ENCODE data around the gene MTMR11. TPM values are rescaled to one million over a fixed set of nuclear protein-coding genes. Genes with fewer than 3 reads are reported as not detected.

Gene MTMR11
- total and polyA plus RNA-seq, 2 of the 13 experiments (the other 11 are each of a cell fraction or from before 2014, with no cell fraction given): 0.49 to 2.8 TPM

DNA sequence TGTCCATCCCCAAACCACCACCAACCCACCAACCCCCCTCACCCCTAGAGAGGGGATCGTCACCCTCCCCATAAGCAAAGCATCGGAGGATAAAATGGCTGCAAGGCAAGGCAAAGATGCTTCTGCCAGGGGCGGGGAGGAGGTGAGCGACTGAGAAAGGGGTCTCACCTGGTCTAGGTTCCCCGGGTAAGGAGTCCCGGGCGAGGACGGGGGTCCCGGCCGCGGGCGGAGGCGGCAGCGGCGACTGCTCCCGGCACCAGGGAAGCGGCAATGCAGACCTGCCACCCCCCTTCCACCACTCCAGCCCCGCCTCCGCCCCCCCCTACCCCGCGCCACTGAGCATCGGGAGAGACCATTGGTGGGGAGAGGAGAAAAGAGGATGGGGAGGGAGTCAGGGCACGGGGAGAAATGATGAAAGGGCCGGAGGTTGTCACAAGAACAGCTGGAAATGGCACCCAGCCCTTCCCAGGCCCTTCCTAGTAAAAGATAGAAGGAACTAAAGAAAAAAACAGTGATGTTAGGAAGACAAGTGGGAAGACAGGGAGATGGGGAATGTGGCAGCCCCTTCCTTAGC lies 19.0 kb downstream of the MTMR11 start, which contains the start of gene SV2A (continued):
- TF ChIP-seq ZNF557 (CRISPR knock-in tag; IDR thresholded peaks at IDR 0.05) (no peak), PAX8 (CRISPR knock-in tag; IDR thresholded peaks at IDR 0.05; ENCODE audit: borderline replicate concordance) (no peak), HIVEP1 (CRISPR knock-in tag; IDR thresholded peaks at IDR 0.05) (no peak), ATAD3A (CRISPR knock-in tag; IDR thresholded peaks at IDR 0.05) (no peak), ZNF138 (CRISPR knock-in tag; IDR thresholded peaks at IDR 0.05; ENCODE audit: low read depth) (no peak), SMAD3 (CRISPR knock-in tag; IDR thresholded peaks at IDR 0.05) (no peak), SMAD1 (CRISPR knock-in tag; IDR thresholded peaks at IDR 0.05; ENCODE audit: borderline replicate concordance, low read depth) (no peak), ETV6 (CRISPR knock-in tag; conservative IDR thresholded peaks at IDR 0.05) (no peak), CBX5 (CRISPR knock-in tag; IDR thresholded peaks at IDR 0.05; ENCODE audit: borderline replicate concordance) (no peak), HDAC1 (CRISPR knock-in tag; IDR thresholded peaks at IDR 0.05) (0 out of 2 replicates have a peak, but pooled peaks have one; percentile 10), ZNF619 (CRISPR knock-in tag; IDR thresholded peaks at IDR 0.05) (no peak)
- TF ChIP-seq, protein P1, sequence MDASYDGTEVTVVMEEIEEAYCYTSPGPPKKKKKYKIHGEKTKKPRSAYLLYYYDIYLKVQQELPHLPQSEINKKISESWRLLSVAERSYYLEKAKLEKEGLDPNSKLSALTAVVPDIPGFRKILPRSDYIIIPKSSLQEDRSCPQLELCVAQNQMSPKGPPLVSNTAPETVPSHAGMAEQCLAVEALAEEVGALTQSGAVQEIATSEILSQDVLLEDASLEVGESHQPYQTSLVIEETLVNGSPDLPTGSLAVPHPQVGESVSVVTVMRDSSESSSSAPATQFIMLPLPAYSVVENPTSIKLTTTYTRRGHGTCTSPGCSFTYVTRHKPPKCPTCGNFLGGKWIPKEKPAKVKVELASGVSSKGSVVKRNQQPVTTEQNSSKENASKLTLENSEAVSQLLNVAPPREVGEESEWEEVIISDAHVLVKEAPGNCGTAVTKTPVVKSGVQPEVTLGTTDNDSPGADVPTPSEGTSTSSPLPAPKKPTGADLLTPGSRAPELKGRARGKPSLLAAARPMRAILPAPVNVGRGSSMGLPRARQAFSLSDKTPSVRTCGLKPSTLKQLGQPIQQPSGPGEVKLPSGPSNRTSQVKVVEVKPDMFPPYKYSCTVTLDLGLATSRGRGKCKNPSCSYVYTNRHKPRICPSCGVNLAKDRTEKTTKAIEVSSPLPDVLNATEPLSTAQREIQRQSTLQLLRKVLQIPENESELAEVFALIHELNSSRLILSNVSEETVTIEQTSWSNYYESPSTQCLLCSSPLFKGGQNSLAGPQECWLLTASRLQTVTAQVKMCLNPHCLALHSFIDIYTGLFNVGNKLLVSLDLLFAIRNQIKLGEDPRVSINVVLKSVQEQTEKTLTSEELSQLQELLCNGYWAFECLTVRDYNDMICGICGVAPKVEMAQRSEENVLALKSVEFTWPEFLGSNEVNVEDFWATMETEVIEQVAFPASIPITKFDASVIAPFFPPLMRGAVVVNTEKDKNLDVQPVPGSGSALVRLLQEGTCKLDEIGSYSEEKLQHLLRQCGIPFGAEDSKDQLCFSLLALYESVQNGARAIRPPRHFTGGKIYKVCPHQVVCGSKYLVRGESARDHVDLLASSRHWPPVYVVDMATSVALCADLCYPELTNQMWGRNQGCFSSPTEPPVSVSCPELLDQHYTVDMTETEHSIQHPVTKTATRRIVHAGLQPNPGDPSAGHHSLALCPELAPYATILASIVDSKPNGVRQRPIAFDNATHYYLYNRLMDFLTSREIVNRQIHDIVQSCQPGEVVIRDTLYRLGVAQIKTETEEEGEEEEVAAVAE (CRISPR knock-in tag; IDR thresholded peaks at IDR 0.05; ENCODE audit: borderline replicate concordance): peak; percentile 97
- TF ChIP-seq, protein P2, sequence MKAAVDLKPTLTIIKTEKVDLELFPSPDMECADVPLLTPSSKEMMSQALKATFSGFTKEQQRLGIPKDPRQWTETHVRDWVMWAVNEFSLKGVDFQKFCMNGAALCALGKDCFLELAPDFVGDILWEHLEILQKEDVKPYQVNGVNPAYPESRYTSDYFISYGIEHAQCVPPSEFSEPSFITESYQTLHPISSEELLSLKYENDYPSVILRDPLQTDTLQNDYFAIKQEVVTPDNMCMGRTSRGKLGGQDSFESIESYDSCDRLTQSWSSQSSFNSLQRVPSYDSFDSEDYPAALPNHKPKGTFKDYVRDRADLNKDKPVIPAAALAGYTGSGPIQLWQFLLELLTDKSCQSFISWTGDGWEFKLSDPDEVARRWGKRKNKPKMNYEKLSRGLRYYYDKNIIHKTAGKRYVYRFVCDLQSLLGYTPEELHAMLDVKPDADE (CRISPR knock-in tag; IDR thresholded peaks at IDR 0.05): no peak
- TF ChIP-seq, protein P3, sequence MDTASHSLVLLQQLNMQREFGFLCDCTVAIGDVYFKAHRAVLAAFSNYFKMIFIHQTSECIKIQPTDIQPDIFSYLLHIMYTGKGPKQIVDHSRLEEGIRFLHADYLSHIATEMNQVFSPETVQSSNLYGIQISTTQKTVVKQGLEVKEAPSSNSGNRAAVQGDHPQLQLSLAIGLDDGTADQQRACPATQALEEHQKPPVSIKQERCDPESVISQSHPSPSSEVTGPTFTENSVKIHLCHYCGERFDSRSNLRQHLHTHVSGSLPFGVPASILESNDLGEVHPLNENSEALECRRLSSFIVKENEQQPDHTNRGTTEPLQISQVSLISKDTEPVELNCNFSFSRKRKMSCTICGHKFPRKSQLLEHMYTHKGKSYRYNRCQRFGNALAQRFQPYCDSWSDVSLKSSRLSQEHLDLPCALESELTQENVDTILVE (CRISPR knock-in tag; IDR thresholded peaks at IDR 0.05): no peak
- TF ChIP-seq, protein P4, sequence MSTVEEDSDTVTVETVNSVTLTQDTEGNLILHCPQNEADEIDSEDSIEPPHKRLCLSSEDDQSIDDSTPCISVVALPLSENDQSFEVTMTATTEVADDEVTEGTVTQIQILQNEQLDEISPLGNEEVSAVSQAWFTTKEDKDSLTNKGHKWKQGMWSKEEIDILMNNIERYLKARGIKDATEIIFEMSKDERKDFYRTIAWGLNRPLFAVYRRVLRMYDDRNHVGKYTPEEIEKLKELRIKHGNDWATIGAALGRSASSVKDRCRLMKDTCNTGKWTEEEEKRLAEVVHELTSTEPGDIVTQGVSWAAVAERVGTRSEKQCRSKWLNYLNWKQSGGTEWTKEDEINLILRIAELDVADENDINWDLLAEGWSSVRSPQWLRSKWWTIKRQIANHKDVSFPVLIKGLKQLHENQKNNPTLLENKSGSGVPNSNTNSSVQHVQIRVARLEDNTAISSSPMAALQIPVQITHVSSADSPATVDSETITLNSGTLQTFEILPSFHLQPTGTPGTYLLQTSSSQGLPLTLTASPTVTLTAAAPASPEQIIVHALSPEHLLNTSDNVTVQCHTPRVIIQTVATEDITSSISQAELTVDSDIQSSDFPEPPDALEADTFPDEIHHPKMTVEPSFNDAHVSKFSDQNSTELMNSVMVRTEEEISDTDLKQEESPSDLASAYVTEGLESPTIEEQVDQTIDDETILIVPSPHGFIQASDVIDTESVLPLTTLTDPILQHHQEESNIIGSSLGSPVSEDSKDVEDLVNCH (CRISPR knock-in tag; IDR thresholded peaks at IDR 0.05): no peak
